Measurements from ENCODE around the gene CAMSAP3.

CAMSAP3 gene

DNA sequence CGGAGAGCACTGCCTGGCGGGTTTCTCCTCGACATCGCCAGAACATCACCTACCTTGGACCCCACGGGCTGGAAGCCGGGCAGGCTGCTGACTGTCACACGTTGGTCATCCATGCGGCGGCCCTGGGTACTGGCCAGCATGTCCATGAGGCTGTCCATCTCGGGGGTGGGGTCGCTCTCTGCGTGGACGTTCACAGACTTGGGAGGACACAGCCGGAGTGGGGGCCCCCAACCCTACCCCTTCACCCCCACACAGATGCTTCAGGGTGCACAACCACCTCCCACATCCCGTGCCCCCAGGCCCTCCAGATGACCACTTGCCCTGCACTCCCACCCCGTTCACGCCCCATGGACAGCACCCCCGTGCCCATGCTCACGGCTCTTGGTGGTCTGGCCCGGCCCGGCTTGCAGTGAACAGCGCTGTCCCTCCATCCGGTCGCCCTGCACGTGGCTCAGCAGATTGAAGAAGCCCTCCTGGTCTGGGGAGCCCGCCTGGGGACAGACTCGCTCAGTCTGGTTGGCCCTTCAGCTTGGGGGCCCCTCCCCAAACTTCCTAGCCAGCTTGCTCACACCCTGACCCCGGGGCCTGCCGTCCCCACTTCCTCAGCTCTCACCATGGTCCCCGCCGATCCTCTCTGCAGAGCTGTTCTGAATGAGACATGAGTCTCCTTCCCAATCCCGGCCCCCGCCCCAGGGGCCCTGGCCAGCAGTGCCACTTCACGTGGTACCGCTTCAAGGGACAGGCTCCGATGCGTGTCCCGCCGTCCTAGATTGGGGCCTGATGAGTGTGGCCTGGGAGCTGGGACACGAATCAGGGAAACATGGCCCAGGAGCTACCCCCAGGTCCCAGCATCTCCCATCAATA is 36.9 kb downstream of the CAMSAP3 start:
- no peak for DNase-seq (ENCODE audit: low read depth, low spot score)
- no peak overlapping the region for H3K4me3 ChIP-seq (ENCODE audit: low read depth, low read length)
- TF ChIP-seq, protein P1, sequence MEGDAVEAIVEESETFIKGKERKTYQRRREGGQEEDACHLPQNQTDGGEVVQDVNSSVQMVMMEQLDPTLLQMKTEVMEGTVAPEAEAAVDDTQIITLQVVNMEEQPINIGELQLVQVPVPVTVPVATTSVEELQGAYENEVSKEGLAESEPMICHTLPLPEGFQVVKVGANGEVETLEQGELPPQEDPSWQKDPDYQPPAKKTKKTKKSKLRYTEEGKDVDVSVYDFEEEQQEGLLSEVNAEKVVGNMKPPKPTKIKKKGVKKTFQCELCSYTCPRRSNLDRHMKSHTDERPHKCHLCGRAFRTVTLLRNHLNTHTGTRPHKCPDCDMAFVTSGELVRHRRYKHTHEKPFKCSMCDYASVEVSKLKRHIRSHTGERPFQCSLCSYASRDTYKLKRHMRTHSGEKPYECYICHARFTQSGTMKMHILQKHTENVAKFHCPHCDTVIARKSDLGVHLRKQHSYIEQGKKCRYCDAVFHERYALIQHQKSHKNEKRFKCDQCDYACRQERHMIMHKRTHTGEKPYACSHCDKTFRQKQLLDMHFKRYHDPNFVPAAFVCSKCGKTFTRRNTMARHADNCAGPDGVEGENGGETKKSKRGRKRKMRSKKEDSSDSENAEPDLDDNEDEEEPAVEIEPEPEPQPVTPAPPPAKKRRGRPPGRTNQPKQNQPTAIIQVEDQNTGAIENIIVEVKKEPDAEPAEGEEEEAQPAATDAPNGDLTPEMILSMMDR (IDR thresholded peaks at IDR 0.05; ENCODE audit: insufficient read depth, low read length, missing control alignments): no peak
- ChIA-PET CTCF (interaction anchor here (1.3 kb wide), 1 partner anchor 20 kb away, joined by 5 read pairs; no protein-coding TSS in a partner anchor), POLR2A (no interaction called here)

GRCh38 chr19:7633698-7634097 is 38.0 kb downstream of the CAMSAP3 start, which contains the start of gene PCP2:
TSS of gene PCP2 (minus strand) at chr19:7633719. CDS start at chr19:7633457, 262 bp downstream.
- DNase-seq (ENCODE audit: low read depth, low spot score): no peak
- TF ChIP-seq, protein P1 (IDR thresholded peaks at IDR 0.05; ENCODE audit: insufficient read depth, low read length, missing control alignments): no peak
- CTCF ChIA-PET: interaction anchor here (0.8 to 1.3 kb wide), 2 partner anchors 18 to 47 kb away, joined by 3 to 5 read pairs; partner anchors contain the start of gene TRAPPC5
- H3K4me3 ChIP-seq (ENCODE audit: low read depth, low read length): no peak within 1 kb of the TSS
- POLR2A ChIA-PET: no interaction called here

GRCh38 chr19:7635670-7636069 is 40.0 kb downstream of the CAMSAP3 start:
- H3K4me3 ChIP-seq (ENCODE audit: low read depth, low read length): no peak overlapping the region
- CTCF ChIA-PET: interaction anchor here (1.2 to 2.1 kb wide), 2 partner anchors 16 to 45 kb away, joined by 4 to 9 read pairs; partner anchors contain the start of gene TRAPPC5

GRCh38 chr19:7636317-7636690 is 40.6 kb downstream of the CAMSAP3 start:
- CTCF ChIA-PET: interaction anchor here (1.2 to 2.1 kb wide), 2 partner anchors 15 to 45 kb away, joined by 4 to 9 read pairs; partner anchors contain the start of gene TRAPPC5
- POLR2A ChIA-PET: no interaction called here
- no peak overlapping the region for H3K4me3 ChIP-seq (ENCODE audit: low read depth, low read length)
- no peak for DNase-seq (ENCODE audit: low read depth, low spot score)
- TF ChIP-seq, protein P1 (IDR thresholded peaks at IDR 0.05; ENCODE audit: insufficient read depth, low read length, missing control alignments): no peak

More at GRCh38 chr19:7635670-7636069, 40.0 kb downstream of the CAMSAP3 start:
- POLR2A ChIA-PET: no interaction called here
- TF ChIP-seq, protein P1 (IDR thresholded peaks at IDR 0.05; ENCODE audit: insufficient read depth, low read length, missing control alignments): no peak
- no peak for DNase-seq (ENCODE audit: low read depth, low spot score)

DNA sequence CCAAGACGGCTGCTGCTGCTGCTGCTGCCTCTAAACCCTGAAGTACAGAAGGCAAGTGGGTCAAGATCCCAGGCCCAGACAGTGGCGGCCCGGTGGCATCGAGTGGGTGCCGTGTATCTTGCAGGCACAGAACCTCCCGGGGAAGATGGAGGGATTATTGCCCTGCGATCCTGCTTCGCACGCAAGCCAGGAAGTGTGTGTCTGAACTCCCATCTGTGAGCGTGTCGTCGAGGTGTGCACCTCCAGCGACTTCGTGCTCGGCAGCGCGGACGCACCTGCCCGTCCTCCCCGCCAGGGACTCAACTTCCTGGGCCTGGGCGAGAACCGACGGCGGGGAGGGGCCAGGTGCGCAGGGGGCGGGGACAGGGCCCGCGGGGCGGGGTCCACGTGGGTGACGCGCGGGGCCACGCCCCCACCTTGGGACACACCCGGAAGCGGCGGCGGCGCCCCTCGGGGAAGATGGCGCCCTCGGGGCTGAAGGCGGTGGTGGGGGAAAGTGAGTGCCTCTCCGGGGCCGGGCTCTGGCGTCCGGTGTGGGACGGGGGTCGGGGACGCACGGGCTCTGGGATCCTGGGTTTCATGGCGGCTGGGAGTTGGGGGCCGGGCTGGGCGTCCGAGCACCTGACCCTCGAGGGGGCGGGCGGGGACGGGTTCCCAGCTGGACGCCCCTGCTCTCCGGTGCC is 41.2 kb downstream of the CAMSAP3 start, which contains the start of gene STXBP2:
STXBP2 (plus strand) TSS at position 420 of the 683 bp plus-strand sequence; CDS start at position 460, 40 bp downstream.
- no peak for DNase-seq (ENCODE audit: low read depth, low spot score)
- peak within 1 kb of the TSS; percentile 15; the same call in 1 of the 2 replicates for H3K4me3 ChIP-seq (ENCODE audit: low read depth, low read length)
- ChIA-PET CTCF (no interaction called here), POLR2A (no interaction called here)
- TF ChIP-seq, protein P1 (IDR thresholded peaks at IDR 0.05; ENCODE audit: insufficient read depth, low read length, missing control alignments): no peak

All from AG04449 (cell line).